Esophagus muscularis mucosa (tissue), 4 donors: ENCODE data around the gene NUDT16L1. TPM values are rescaled to one million over a fixed set of nuclear protein-coding genes. Genes with fewer than 3 reads are reported as not detected.

Source experiments
- DNase-seq: peaks from one replicate; pipeline ENCODE4 v3.0.0-alpha.2; 2017; ENCODE audit errors: extremely low spot score
- H3K27ac ChIP-seq, 4 donors: fragments of 200-600 bp; sonication (generic); replicated peaks in 1 of 4; 1 replicate in 3 of 4; 2 replicates in 1 of 4; pipeline ENCODE4 v1.5.1; 2016 to 2019; ENCODE audit warnings: mild to moderate bottlenecking in 1 of 4
- H3K27me3 ChIP-seq, 4 donors: fragments of 200-600 bp; sonication (generic); one replicate each; pipeline versions ENCODE4 v1.5.1 to v1.6.0; 2016 to 2019
- H3K36me3 ChIP-seq, 4 donors: fragments of 200-600 bp; sonication (generic); one replicate each; pipeline ENCODE4 v1.5.1; 2016 to 2019
- H3K4me1 ChIP-seq, 4 donors: fragments of 200-600 bp; sonication (generic); one replicate each; pipeline ENCODE4 v1.5.1; 2016 to 2019
- H3K4me3 ChIP-seq, 4 donors: fragments of 200-600 bp; sonication (generic); 1 replicate in 2 of 4; 2 replicates in 2 of 4; pipeline ENCODE4 v1.5.1; 2016 to 2019; ENCODE audit warnings: mild to moderate bottlenecking in 4 of 4, moderate library complexity in 1 of 4
- H3K9me3 ChIP-seq, 4 donors: fragments of 200-600 bp; sonication (generic); 1 replicate in 3 of 4; 2 replicates in 1 of 4; pipeline ENCODE4 v1.5.1; 2016 to 2019
- CTCF ChIP-seq, 3 experiments: fragments of 200-600 bp in 2 of 3; fragments of 450-650 bp in 1 of 3; sonication (generic) in 2 of 3; IDR thresholded peaks; one replicate each; pipeline ENCODE4 v1.5.1; 2017 to 2019; ENCODE audit warnings: antibody characterized with exemption in 3 of 3, mild to moderate bottlenecking in 2 of 3, moderate library complexity in 1 of 3
- EP300 ChIP-seq: sonication (generic); formaldehyde crosslinking; IDR thresholded peaks from one replicate; pipeline ENCODE4 v1.6.1; 2017; ENCODE audit warnings: antibody characterized with exemption
- POLR2A ChIP-seq: fragments of 450-650 bp; IDR thresholded peaks from one replicate; pipeline ENCODE4 v1.6.1; 2017; ENCODE audit warnings: antibody characterized with exemption, moderate library complexity, mild to moderate bottlenecking, low read depth
- POLR2AphosphoS5 ChIP-seq, 2 donors: sonication (generic); formaldehyde crosslinking; IDR thresholded peaks; one replicate each; pipeline ENCODE4 v1.6.1; 2017; ENCODE audit warnings: antibody characterized with exemption in 2 of 2
- WGBS: methylation state at CpG from one replicate; pipeline ENCODE4 v1.1.5; 2018; 5-methylcytosine and 5-hydroxymethylcytosine counted together
- intact Hi-C: fragments of 100-400 bp; cut with DNase I; formaldehyde crosslinking; loops from one replicate; pipeline ENCODE4 v1.15.1; 2023
- total RNA-seq, 4 donors: library from RNA; depleted of rRNA; stranded (reverse); fragments of >200 nt; gene quantifications; one replicate each; pipeline versions ENCODE4 v1.1.0 to v1.2.1, GENCODE V29; 2016

NUDT16L1 gene
- total RNA-seq, 4 donors from 2014 or later, result 18.1 to 33.9 (median 24.6) TPM

- Histone ChIP-seq H3K27ac (no peak overlapping the region), H3K27me3 (no peaks in the 10 kb centered on the region), H3K4me3 (no peak overlapping the region), H3K36me3 (peaks cover 25 to 94% (median 77%) of the 10 kb centered on the region in 4 donors), H3K9me3 (no peaks in the 10 kb centered on the region), H3K4me1 (peaks cover 7 to 25% (median 19%) of the 10 kb centered on the region in 4 donors)
- no peak for TF ChIP-seq POLR2AphosphoS5 (IDR thresholded peaks at IDR 0.05)
- TF ChIP-seq CTCF (IDR thresholded peaks at IDR 0.05), result no peak
- TF ChIP-seq EP300, result no peak
- TF ChIP-seq POLR2A, result no peak
- DNase-seq, result no peak
- intact Hi-C loops, result no loop called here
- WGBS, result 90% methylated on average over 18 of the region's 25 CpGs
Observed at GRCh38 chr16:4656695-4657686, 36.4 kb upstream of the NUDT16L1 start.

GRCh38 chr16:4659363-4660353, 33.7 kb upstream of the NUDT16L1 start:
- peaks cover 15 to 35% (median 29%) of the 10 kb centered on the region in 4 donors for H3K4me1 ChIP-seq
- no peak overlapping the region for H3K4me3 ChIP-seq
- WGBS, result 91% methylated on average over 24 of the region's 29 CpGs
- intact Hi-C loops, result no loop called here
- H3K27ac ChIP-seq, result peak overlapping the region in 2 of 4 donors; percentile 10 to 44
- TF ChIP-seq POLR2A (no peak), POLR2AphosphoS5 (IDR thresholded peaks at IDR 0.05) (no peak), EP300 (no peak), CTCF (IDR thresholded peaks at IDR 0.05) (no peak)
- DNase-seq, result no peak
- peaks cover 13 to 83% (median 56%) of the 10 kb centered on the region in 4 donors for H3K36me3 ChIP-seq
- no peaks in the 10 kb centered on the region for H3K27me3 ChIP-seq
- H3K9me3 ChIP-seq, result no peaks in the 10 kb centered on the region

GRCh38 chr16:4660454-4661007, 32.8 kb upstream of the NUDT16L1 start:
- TF ChIP-seq CTCF (IDR thresholded peaks at IDR 0.05), result no peak
- TF ChIP-seq EP300, result no peak
- no peak for TF ChIP-seq POLR2A
- TF ChIP-seq POLR2AphosphoS5 (IDR thresholded peaks at IDR 0.05), result no peak
- H3K4me1 ChIP-seq, result peaks cover 23 to 42% (median 35%) of the 10 kb centered on the region in 4 donors
- H3K27ac ChIP-seq, result peak overlapping the region in 3 of 4 donors; percentile 10 to 44 (median 20)
- H3K36me3 ChIP-seq, result peaks cover 17 to 83% (median 55%) of the 10 kb centered on the region in 4 donors
- no peak for DNase-seq
- intact Hi-C loops, result no loop called here
- WGBS, result 63% methylated on average over 18 of the region's 18 CpGs
- no peak overlapping the region for H3K4me3 ChIP-seq
- no peaks in the 10 kb centered on the region for H3K27me3 ChIP-seq
- no peaks in the 10 kb centered on the region for H3K9me3 ChIP-seq

GRCh38 chr16:4661661-4662060, 31.7 kb upstream of the NUDT16L1 start:
- peaks cover 22 to 83% (median 55%) of the 10 kb centered on the region in 4 donors for H3K36me3 ChIP-seq
- TF ChIP-seq POLR2A, result no peak
- TF ChIP-seq EP300, result no peak
- intact Hi-C loops, result no loop called here
- no peak overlapping the region for H3K4me3 ChIP-seq
- no peak overlapping the region for H3K27ac ChIP-seq
- WGBS, result 83% methylated on average over 5 of the region's 11 CpGs
- DNase-seq, result no peak
- H3K27me3 ChIP-seq, result no peaks in the 10 kb centered on the region
- H3K4me1 ChIP-seq, result peaks cover 23 to 42% (median 35%) of the 10 kb centered on the region in 4 donors
- no peaks in the 10 kb centered on the region for H3K9me3 ChIP-seq
